A549 (cell line): ENCODE measurements around the gene RFTN2.
"Not testable (repeated sequence)": the region's sequence is repeated elsewhere in the genome, so short reads cannot be mapped to it uniquely, and the experiment has no call there.

ENCODE experiments used
- BCL3 ChIP-seq: fragments of >200 bp; sonication (Bioruptor Twin); formaldehyde crosslinking; IDR thresholded peaks from 3 replicates; pipeline ENCODE4 v1.6.1; 2016
- CTCF ChIP-seq: fragments of >200 bp; sonication (Bioruptor Twin); formaldehyde crosslinking; IDR thresholded peaks from 3 replicates; pipeline ENCODE4 v1.5.1; 2016
- JUN ChIP-seq, 2 experiments: fragments of >200 bp; sonication (Bioruptor Twin); formaldehyde crosslinking; IDR thresholded peaks; 2 replicates in 1 of 2; 3 replicates in 1 of 2; pipeline ENCODE4 v1.6.1; 2016 to 2017
- POLR2A ChIP-seq: IDR thresholded peaks from 2 replicates; pipeline ENCODE4 v1.6.1; 2012; ENCODE audit warnings: mild to moderate bottlenecking, low read length
- RAD21 ChIP-seq, 2 experiments: fragments of >200 bp in 1 of 2; sonication (Bioruptor Twin) in 1 of 2; formaldehyde crosslinking in 1 of 2; IDR thresholded peaks in 1 of 2; conservative IDR thresholded peaks in 1 of 2; 2 replicates in 1 of 2; 3 replicates in 1 of 2; pipeline ENCODE4 v1.6.1; 2012 to 2018; ENCODE audit warnings: inconsistent platforms in 1 of 2
- RFX5 ChIP-seq: fragments of 450-650 bp; IDR thresholded peaks from 2 replicates; pipeline ENCODE4 v1.7.1; 2014; ENCODE audit warnings: antibody characterized with exemption, mild to moderate bottlenecking, moderate library complexity
- ZFP36 ChIP-seq: fragments of 450-650 bp; IDR thresholded peaks from 2 replicates; pipeline ENCODE4 v1.6.1; 2014; ENCODE audit warnings: borderline replicate concordance; ENCODE audit not compliant: partially characterized antibody

GRCh38 chr2:197580166-197580565, 95.2 kb downstream of the RFTN2 start:
- not testable (repeated sequence) for TF ChIP-seq POLR2A; BCL3; RFX5; ZFP36; CTCF; JUN (IDR thresholded peaks at IDR 0.05); RAD21 (conservative IDR thresholded peaks at IDR 0.05 in 1 of 2, IDR thresholded peaks at IDR 0.05 in 1 of 2)
